GM12878 (cell line): ENCODE measurements around the gene DUS1L. TPM values are rescaled to one million over a fixed set of nuclear protein-coding genes. Genes with fewer than 3 reads are reported as not detected.

ENCODE experiments used
- BCLAF1 ChIP-seq: fragments of 450-650 bp; IDR thresholded peaks from 2 replicates; pipeline ENCODE4 v1.6.1; 2017; ENCODE audit warnings: antibody characterized with exemption, mild to moderate bottlenecking, moderate library complexity
- CHD2 ChIP-seq: IDR thresholded peaks from 2 replicates; pipeline ENCODE4 v1.6.1; 2011; ENCODE audit warnings: low read depth, low read length, improper control_type of control experiment, borderline replicate concordance
- DPF2 ChIP-seq: fragments of 450-650 bp; IDR thresholded peaks from 2 replicates; pipeline ENCODE4 v1.6.1; 2017; ENCODE audit warnings: mild to moderate bottlenecking
- ELK1 ChIP-seq: IDR thresholded peaks from 2 replicates; pipeline ENCODE4 v1.6.1; 2012; ENCODE audit warnings: low read depth, low read length, improper control_type of control experiment
- GATAD2B ChIP-seq: fragments of 450-650 bp; conservative IDR thresholded peaks from 2 replicates; pipeline ENCODE4 v1.6.1; 2017; ENCODE audit warnings: low read depth, mild to moderate bottlenecking, moderate library complexity
- MTA3 ChIP-seq: IDR thresholded peaks from 2 replicates; pipeline ENCODE4 v1.6.1; 2012; ENCODE audit warnings: low read length, inconsistent platforms, borderline replicate concordance
- NKRF ChIP-seq: fragments of 450-650 bp; conservative IDR thresholded peaks from 2 replicates; pipeline ENCODE4 v1.6.1; 2017; ENCODE audit warnings: mild to moderate bottlenecking, moderate library complexity
- NR2C1 ChIP-seq: fragments of 450-650 bp; IDR thresholded peaks from 2 replicates; pipeline ENCODE4 v1.6.1; 2017; ENCODE audit warnings: antibody characterized with exemption, mild to moderate bottlenecking, moderate library complexity
- NR2C2 ChIP-seq: IDR thresholded peaks from 2 replicates; pipeline ENCODE4 v1.6.1; 2011; ENCODE audit warnings: borderline replicate concordance, low read depth; ENCODE audit not compliant: control insufficient read depth, insufficient read length
- PAX8 ChIP-seq: fragments of 450-650 bp; IDR thresholded peaks from 2 replicates; pipeline ENCODE4 v1.6.1; 2017; ENCODE audit warnings: mild to moderate bottlenecking, moderate library complexity
- RELB ChIP-seq: fragments of 450-650 bp; IDR thresholded peaks from 2 replicates; pipeline ENCODE4 v1.6.1; 2017; ENCODE audit warnings: low read depth, mild to moderate bottlenecking, moderate library complexity
- RFX5 ChIP-seq: IDR thresholded peaks from 2 replicates; pipeline ENCODE4 v1.6.1; 2011; ENCODE audit warnings: low read depth, low read length, improper control_type of control experiment
- SMAD5 ChIP-seq: IDR thresholded peaks from 2 replicates; pipeline ENCODE4 v1.6.1; 2016; ENCODE audit warnings: antibody characterized with exemption, low read depth
- SMC3 ChIP-seq: IDR thresholded peaks from 2 replicates; pipeline ENCODE4 v1.6.1; 2011; ENCODE audit warnings: low read length, improper control_type of control experiment, borderline replicate concordance
- SP1 ChIP-seq: IDR thresholded peaks from one replicate; pipeline ENCODE4 v1.6.1; 2011; ENCODE audit warnings: low read depth, low read length
- SREBF1 ChIP-seq: IDR thresholded peaks from 2 replicates; pipeline ENCODE4 v1.6.1; 2012; ENCODE audit warnings: mild to moderate bottlenecking, low read length
- TAF1 ChIP-seq: IDR thresholded peaks from 2 replicates; pipeline ENCODE4 v1.6.1; 2011; ENCODE audit warnings: mild to moderate bottlenecking, low read depth, low read length, borderline replicate concordance
- TCF7 ChIP-seq: IDR thresholded peaks from 2 replicates; pipeline ENCODE4 v1.6.1; 2014; ENCODE audit warnings: antibody characterized with exemption, borderline replicate concordance
- polyA plus RNA-seq, 11 experiments: library from polyadenylated mRNA; depleted of rRNA in 4 of 11; unstranded in 6 of 11; stranded (reverse) in 5 of 11; fragments of >200 nt; fragmentation: Nextera tagmentation in 4 of 11; fragmentation: Illumina TruSeq in 1 of 11; extraction: Ambion mirVana in 4 of 11; extraction: Trizol in 1 of 11; gene quantifications; 1 replicate in 1 of 11; 2 replicates in 10 of 11; pipeline versions ENCODE4 v1.2.1 to v1.2.3, GENCODE V29; 2011 to 2016; ENCODE audit warnings: inconsistent platforms in 2 of 11, missing spikeins in 2 of 11, low read depth in 1 of 11
- total RNA-seq, 4 experiments: library from RNA; depleted of rRNA in 3 of 4; stranded (reverse); fragments of >200 nt in 3 of 4; fragmentation: Illumina TruSeq in 1 of 4; extraction: Trizol in 1 of 4; gene quantifications; 2 replicates each; pipeline versions ENCODE4 v1.2.1 to v1.2.3, GENCODE V29; 2013 to 2021
- TF ChIP-seq, protein P1 (sequence below): IDR thresholded peaks from 2 replicates; pipeline ENCODE4 v1.6.1; 2012; ENCODE audit warnings: low read length, inconsistent platforms

DUS1L gene
- total and polyA plus RNA-seq, 10 of the 15 experiments (the other 5 are each of a cell fraction or from before 2014, with no cell fraction given) = 6.1 to 157 (median 44.5) TPM

GRCh38 chr17:82098169-82098938 is 32.8 kb upstream of the DUS1L start, which contains the start of gene FASN (continued):
- TF ChIP-seq RELB (no peak), RFX5 (peak; percentile 90), DPF2 (peak; percentile 86), CHD2 (peak; percentile 72; the same call in 1 of the 2 replicates), TAF1 (peak; percentile 91), BCLAF1 (0 out of 2 replicates have a peak, but pooled peaks have one; percentile 38), NR2C1 (peak; percentile 56), SREBF1 (peak; percentile 73), MTA3 (no peak), SP1 (peak; percentile 91), PAX8 (no peak), NR2C2 (no peak), SMC3 (no peak), ELK1 (no peak), NKRF (peak; percentile 81), SMAD5 (peak; percentile 71), GATAD2B (peak; percentile 57; the same call in 1 of the 2 replicates), TCF7 (no peak)
- TF ChIP-seq, protein P1, sequence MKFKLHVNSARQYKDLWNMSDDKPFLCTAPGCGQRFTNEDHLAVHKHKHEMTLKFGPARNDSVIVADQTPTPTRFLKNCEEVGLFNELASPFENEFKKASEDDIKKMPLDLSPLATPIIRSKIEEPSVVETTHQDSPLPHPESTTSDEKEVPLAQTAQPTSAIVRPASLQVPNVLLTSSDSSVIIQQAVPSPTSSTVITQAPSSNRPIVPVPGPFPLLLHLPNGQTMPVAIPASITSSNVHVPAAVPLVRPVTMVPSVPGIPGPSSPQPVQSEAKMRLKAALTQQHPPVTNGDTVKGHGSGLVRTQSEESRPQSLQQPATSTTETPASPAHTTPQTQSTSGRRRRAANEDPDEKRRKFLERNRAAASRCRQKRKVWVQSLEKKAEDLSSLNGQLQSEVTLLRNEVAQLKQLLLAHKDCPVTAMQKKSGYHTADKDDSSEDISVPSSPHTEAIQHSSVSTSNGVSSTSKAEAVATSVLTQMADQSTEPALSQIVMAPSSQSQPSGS = no peak
